Natural killer cell treated with Interleukin-12 subunit alpha and Interleukin-12 subunit beta and Interleukin-15 and Interleukin-18, amount 100 ng/mL, for 72 hours (primary cell): ENCODE measurements around the gene PLXNA2. TPM values are rescaled to one million over a fixed set of nuclear protein-coding genes. Genes with fewer than 3 reads are reported as not detected.

Source experiments
- ATAC-seq, 2 donors: fragments of 150-1000 bp; cut with Tn5 transposase in 1 of 2; sonication (Bioruptor Pico), chemical (Tn5 transposase) in 1 of 2; 2 replicates each; pipeline ENCODE4 v1.10.0; 2021
- DNase-seq: peaks from one replicate; pipeline ENCODE4 v3.0.0; 2022; ENCODE audit warnings: low spot score
- H3K27ac Mint-ChIP-seq, 2 donors: 1 replicate in 1 of 2; 2 replicates in 1 of 2; pipeline ENCODE4 v1.8.0; 2022; ENCODE audit warnings: mixed read lengths in 2 of 2, mild to moderate bottlenecking in 1 of 2, moderate library complexity in 1 of 2
- H3K27me3 Mint-ChIP-seq, 2 donors: 1 replicate in 1 of 2; 2 replicates in 1 of 2; pipeline ENCODE4 v1.8.0; 2022; ENCODE audit warnings: mixed read lengths in 2 of 2
- H3K36me3 Mint-ChIP-seq: one replicate; pipeline ENCODE4 v1.8.0; 2022; ENCODE audit warnings: mixed read lengths
- H3K4me1 Mint-ChIP-seq, 2 donors: 1 replicate in 1 of 2; 2 replicates in 1 of 2; pipeline ENCODE4 v1.8.0; 2022; ENCODE audit warnings: low read depth in 2 of 2, mixed read lengths in 2 of 2, mild to moderate bottlenecking in 1 of 2
- H3K4me3 Mint-ChIP-seq: one replicate; pipeline ENCODE4 v1.8.0; 2022; ENCODE audit warnings: mixed read lengths
- H3K9me3 Mint-ChIP-seq: 2 replicates; pipeline ENCODE4 v1.8.0; 2022; ENCODE audit warnings: mixed read lengths
- total RNA-seq, 2 donors: library from RNA; stranded (reverse); gene quantifications; one replicate each; pipeline ENCODE4 v1.2.3, GENCODE V29; 2022

Gene PLXNA2
- total RNA-seq, 2 donors from 2014 or later, result 1.1 to 1.3 TPM

DNA sequence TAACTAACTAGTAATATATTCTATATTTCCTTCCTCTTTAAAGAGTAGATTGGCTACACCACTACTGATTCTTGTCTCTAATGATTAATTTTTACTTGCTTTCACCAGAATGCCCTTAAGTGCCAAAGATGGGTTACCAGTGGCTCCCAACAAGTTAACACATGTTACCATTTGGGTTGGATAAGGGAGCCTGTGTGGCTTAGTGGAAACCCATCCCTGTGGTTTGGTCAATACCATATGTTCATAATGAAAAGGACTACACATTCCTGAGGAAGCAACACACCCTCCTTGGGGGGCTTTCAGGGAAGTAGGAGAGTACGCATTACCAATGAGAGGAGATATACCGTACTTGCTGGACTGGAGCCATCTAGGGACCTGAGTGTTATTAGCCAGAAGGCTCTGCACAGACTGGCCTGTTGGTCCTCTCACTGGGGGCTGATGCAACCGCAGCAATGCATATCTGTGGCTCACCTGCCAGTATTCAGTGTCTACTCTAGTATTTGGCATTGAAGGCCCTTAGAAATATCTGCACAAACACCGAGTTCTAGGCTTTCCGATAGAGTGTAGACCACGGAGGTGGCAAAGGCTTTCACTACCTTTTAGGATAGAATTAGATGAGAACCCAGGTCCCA is 29.3 kb upstream of the PLXNA2 start:
- ATAC-seq (no peak), DNase-seq (no peak)
- Mint-ChIP-seq H3K36me3 (no peaks in the 10 kb centered on the region), H3K27ac (no peak overlapping the region), H3K9me3 (no peaks in the 10 kb centered on the region), H3K27me3 (peaks cover 41 to 65% of the 10 kb centered on the region in 2 donors), H3K4me1 (no peaks in the 10 kb centered on the region), H3K4me3 (no peak overlapping the region)

DNA sequence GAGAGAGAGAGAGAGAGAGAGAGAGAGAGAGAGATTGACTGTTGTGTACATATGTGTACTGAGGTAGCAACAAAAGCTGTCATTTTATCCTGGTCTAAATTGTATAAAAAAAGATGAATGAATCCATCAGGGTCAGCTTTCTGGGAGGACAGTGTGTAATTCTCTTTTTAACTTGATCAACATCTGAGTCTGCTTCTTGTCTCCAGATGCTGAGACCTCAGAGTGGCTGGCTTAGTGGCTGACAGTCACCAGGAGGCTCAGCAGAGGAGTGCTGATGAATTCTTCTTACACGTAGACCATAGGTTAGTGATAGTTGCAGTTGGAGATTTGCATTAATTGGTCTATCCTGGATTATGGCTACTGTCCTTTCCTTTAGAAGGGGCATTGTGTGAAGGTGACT is 28.5 kb upstream of the PLXNA2 start:
- H3K27ac Mint-ChIP-seq, result no peak overlapping the region
- H3K4me1 Mint-ChIP-seq, result no peaks in the 10 kb centered on the region
- H3K4me3 Mint-ChIP-seq, result no peak overlapping the region
- no peaks in the 10 kb centered on the region for H3K9me3 Mint-ChIP-seq
- peaks cover 47 to 68% of the 10 kb centered on the region in 2 donors for H3K27me3 Mint-ChIP-seq
- ATAC-seq, result no peak
- no peak for DNase-seq
- no peaks in the 10 kb centered on the region for H3K36me3 Mint-ChIP-seq

DNA sequence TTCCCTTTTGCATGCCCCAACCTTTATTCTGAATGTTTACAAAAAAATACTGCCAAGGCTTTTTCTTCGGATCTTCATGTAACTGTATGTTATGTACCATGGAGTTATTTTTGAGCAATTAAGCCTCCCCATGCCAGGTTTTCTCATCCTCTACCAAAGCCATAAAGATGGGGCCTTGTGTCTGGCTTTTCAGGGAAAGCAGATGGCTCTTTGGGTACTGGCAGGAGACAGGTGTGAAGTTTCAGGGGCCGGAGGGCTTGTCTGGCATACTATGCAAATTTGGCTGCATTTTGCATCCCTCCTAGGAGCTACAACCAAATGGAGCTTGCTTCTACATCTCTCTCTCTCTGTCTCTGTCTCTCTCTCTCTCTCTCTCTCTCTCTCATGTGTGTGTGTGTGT is 28.1 kb upstream of the PLXNA2 start:
- Mint-ChIP-seq H3K27me3 (peaks cover 46 to 67% of the 10 kb centered on the region in 2 donors), H3K9me3 (no peaks in the 10 kb centered on the region), H3K36me3 (no peaks in the 10 kb centered on the region), H3K4me3 (no peak overlapping the region), H3K27ac (no peak overlapping the region), H3K4me1 (no peaks in the 10 kb centered on the region)
- no peak for ATAC-seq
- no peak for DNase-seq

DNA sequence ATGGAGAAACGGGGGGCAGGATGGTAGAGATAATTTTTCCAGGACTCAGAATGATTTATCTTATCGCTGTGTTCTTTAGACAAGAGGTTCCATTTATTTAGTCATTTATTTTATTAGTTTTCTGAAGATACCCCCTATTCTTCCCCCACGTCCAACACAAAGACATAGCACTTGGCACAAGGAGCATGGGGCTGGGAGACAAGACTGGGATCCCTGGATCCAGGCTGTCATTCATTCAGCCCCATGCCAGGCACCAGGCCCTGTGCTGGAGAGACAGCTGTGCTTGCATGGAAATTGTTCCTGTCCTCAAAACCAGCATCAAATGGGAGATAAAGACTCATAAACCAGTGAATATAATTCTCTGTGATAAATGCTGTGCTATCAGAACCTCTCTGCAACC is 27.1 kb upstream of the PLXNA2 start:
- no peaks in the 10 kb centered on the region for H3K4me1 Mint-ChIP-seq
- no peaks in the 10 kb centered on the region for H3K36me3 Mint-ChIP-seq
- peaks cover 43 to 57% of the 10 kb centered on the region in 2 donors for H3K27me3 Mint-ChIP-seq
- no peak for DNase-seq
- no peak overlapping the region for H3K4me3 Mint-ChIP-seq
- no peaks in the 10 kb centered on the region for H3K9me3 Mint-ChIP-seq
- H3K27ac Mint-ChIP-seq, result no peak overlapping the region
- ATAC-seq, result no peak

DNA sequence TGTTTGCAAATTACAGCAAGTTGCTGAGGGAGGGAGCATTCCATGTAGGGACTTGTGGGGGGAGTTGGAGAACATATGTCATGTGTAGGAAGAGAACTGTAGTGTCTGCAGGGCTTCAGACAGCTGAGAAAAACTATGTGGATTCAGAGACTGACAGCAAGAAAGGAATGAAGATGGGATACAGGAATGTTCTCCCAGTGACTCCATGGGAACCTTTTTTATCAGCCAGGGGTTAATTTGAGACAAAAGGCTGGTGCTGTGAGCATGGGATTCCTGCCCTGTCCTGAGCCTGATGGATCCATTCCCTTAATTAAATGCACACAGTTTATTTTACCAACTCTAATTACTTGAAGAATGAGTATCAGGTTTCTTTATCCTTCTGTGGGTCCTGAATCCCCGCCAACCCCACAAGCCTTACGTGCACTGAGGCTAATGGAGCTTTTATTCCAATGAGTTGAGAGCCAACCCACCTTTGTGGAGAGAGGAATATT is 26.5 kb upstream of the PLXNA2 start:
- no peak overlapping the region for H3K27ac Mint-ChIP-seq
- H3K9me3 Mint-ChIP-seq, result no peaks in the 10 kb centered on the region
- peaks cover 39 to 51% of the 10 kb centered on the region in 2 donors for H3K27me3 Mint-ChIP-seq
- ATAC-seq (no peak), DNase-seq (no peak)
- no peaks in the 10 kb centered on the region for H3K36me3 Mint-ChIP-seq
- no peaks in the 10 kb centered on the region for H3K4me1 Mint-ChIP-seq
- no peak overlapping the region for H3K4me3 Mint-ChIP-seq

DNA sequence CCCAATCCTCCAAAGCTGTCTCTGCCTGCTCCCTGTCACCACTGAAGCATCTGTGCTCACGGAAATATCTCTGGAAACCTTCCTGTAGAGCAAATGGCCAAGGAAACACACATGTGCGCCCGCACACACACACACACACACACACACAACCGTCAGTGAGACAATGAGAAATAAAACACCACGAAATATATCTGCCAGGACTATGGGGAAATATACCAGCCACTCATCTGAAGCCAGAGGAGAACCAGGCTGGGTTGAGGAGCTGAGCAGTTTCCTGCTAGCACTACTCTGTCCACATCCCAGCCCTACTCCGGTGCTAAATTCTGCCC is 25.1 kb upstream of the PLXNA2 start:
- DNase-seq, result no peak
- H3K4me3 Mint-ChIP-seq, result no peak overlapping the region
- H3K4me1 Mint-ChIP-seq, result no peaks in the 10 kb centered on the region
- no peaks in the 10 kb centered on the region for H3K36me3 Mint-ChIP-seq
- no peak for ATAC-seq
- peaks cover 38 to 41% of the 10 kb centered on the region in 2 donors for H3K27me3 Mint-ChIP-seq
- no peak overlapping the region for H3K27ac Mint-ChIP-seq
- H3K9me3 Mint-ChIP-seq, result no peaks in the 10 kb centered on the region

DNA sequence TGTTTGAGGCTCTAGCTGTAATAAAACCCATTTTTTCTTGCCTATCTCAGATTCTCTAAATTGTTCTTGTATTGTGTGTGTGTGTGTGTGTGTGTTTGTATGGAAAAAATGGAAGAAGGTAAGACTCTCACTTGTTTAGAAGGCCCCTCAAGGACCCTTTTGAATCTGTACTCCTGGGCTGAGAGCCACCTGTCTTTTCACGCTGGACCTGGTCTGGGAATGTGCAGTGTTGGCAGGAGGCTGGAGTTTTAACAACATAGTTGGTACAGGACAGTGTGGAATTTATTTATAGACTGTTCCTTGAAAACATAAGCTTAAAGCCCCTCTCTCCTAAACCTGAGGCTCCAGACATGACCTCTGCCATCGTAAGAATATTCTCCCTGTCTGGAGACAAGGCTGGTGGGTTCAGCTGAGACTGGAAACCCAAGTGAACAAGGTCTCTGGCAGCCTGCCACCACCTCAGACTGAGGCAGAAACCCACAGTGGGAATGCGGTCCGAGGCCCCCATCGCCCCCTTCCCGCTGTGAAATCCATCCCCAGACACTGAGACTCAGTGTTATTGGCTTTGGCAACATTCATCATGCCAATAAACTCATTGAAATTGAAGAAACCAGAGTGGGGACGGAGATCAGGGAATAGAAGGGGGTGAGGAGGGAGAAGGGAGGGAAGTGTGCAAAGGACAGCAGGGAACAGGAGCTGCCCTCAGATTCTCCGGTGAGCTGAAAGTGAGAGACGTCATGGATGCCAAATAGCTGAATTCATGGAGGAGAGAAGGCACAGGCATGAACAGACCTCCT is 24.6 kb upstream of the PLXNA2 start:
- DNase-seq (no peak), ATAC-seq (no peak)
- H3K4me3 Mint-ChIP-seq, result no peak overlapping the region
- H3K27me3 Mint-ChIP-seq, result peaks cover 38 to 44% of the 10 kb centered on the region in 2 donors
- H3K27ac Mint-ChIP-seq, result no peak overlapping the region
- H3K4me1 Mint-ChIP-seq, result no peaks in the 10 kb centered on the region
- H3K36me3 Mint-ChIP-seq, result no peaks in the 10 kb centered on the region
- no peaks in the 10 kb centered on the region for H3K9me3 Mint-ChIP-seq

DNA sequence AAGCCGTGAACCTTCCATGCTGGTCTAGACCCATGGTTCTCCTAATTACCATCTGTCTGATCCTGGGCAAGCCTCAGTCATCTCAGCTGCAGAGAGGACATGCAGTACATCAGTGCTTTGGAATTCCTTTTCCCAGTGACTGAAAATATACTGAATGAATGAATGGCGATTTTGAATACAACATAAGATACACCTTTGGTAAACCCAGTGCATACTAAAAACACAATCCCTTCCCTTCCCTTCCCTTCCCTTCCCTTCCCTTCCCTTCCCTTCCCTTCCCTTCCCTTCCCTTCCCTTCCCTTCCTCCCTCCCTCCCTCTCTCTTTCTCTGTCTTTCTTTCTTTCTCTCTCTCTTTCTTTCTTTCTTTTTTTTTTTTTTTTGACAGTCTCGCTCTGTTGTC is 21.3 kb upstream of the PLXNA2 start:
- H3K36me3 Mint-ChIP-seq, result no peaks in the 10 kb centered on the region
- no peak overlapping the region for H3K27ac Mint-ChIP-seq
- no peaks in the 10 kb centered on the region for H3K4me1 Mint-ChIP-seq
- peaks cover 44 to 58% of the 10 kb centered on the region in 2 donors for H3K27me3 Mint-ChIP-seq
- no peak overlapping the region for H3K4me3 Mint-ChIP-seq
- no peaks in the 10 kb centered on the region for H3K9me3 Mint-ChIP-seq
- no peak for DNase-seq
- no peak for ATAC-seq

DNA sequence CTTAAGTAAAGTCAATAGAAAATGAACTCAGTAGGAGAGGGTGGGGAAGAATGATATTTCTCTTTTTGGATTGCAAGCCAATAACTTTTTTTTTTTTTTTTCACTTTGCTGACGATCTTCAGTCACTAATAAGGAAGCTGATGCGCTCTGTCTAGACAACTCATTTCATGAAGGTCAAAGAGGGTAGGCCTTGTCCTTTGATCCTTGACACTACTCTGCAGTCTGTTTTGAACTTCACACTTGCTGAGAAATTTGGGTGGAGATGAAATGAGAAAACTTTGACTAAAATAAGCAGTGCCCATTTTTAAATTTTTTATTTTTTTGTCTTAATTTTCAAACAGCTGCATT is 20.9 kb upstream of the PLXNA2 start:
- Mint-ChIP-seq H3K27ac (no peak overlapping the region), H3K27me3 (peaks cover 45 to 54% of the 10 kb centered on the region in 2 donors), H3K36me3 (no peaks in the 10 kb centered on the region), H3K9me3 (no peaks in the 10 kb centered on the region), H3K4me1 (no peaks in the 10 kb centered on the region), H3K4me3 (no peak overlapping the region)
- ATAC-seq (no peak), DNase-seq (no peak)

DNA sequence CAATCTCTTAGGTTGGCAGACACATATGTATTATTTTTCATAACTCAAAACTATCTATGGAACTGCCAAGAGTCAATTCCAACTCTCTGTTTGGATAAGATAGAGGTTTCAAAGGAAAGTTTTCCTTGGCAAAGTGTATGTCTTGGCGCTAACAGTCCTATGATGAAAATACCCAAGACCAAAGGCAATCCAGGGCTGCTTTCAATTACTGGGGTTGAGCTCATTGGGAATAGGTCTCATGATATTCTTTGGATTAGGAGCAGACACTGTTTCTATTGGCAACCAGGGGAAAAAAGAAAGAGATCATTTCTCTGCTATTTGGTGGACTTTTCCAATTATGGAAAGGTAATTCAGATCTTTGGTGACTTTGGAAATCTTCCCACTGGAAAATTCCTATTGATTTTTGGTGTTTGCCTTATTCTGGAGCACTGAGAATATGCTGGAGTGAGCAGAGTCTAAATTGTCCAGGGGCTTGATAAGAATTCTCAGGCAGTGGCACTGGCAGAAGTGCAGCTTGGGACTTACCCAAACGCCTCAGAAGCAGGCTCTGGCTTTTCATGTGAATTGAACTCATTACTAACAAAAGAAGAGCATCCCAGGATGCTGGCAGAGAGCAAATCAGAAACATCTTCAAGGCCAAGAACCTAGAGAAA is 20.4 kb upstream of the PLXNA2 start:
- H3K9me3 Mint-ChIP-seq, result no peaks in the 10 kb centered on the region
- H3K4me1 Mint-ChIP-seq, result no peaks in the 10 kb centered on the region
- no peak overlapping the region for H3K27ac Mint-ChIP-seq
- H3K27me3 Mint-ChIP-seq, result peaks cover 42 to 52% of the 10 kb centered on the region in 2 donors
- ATAC-seq (no peak), DNase-seq (no peak)
- no peak overlapping the region for H3K4me3 Mint-ChIP-seq
- no peaks in the 10 kb centered on the region for H3K36me3 Mint-ChIP-seq

DNA sequence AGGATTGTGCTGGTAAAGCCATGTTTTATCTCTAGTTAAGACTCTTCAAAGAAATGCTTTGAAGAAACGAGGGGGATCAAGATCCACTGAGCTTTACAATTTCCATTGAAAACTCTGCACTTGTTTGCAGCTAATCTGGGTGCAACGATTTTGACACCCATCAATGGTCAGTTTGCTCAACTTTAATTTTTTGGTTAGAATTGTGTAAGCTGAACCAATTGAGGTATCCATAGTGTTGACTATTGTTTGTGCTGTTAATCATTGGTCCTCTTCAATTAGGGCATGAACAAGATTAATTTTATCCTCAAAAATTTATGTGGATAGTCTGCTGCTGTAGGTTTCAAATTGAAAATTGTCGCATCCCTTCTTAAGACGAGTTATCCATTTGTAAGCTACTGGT is 17.7 kb upstream of the PLXNA2 start:
- H3K4me1 Mint-ChIP-seq, result no peaks in the 10 kb centered on the region
- no peak overlapping the region for H3K4me3 Mint-ChIP-seq
- H3K9me3 Mint-ChIP-seq, result no peaks in the 10 kb centered on the region
- no peaks in the 10 kb centered on the region for H3K36me3 Mint-ChIP-seq
- H3K27ac Mint-ChIP-seq, result no peak overlapping the region
- ATAC-seq (no peak), DNase-seq (no peak)
- peaks cover 39 to 45% of the 10 kb centered on the region in 2 donors for H3K27me3 Mint-ChIP-seq

DNA sequence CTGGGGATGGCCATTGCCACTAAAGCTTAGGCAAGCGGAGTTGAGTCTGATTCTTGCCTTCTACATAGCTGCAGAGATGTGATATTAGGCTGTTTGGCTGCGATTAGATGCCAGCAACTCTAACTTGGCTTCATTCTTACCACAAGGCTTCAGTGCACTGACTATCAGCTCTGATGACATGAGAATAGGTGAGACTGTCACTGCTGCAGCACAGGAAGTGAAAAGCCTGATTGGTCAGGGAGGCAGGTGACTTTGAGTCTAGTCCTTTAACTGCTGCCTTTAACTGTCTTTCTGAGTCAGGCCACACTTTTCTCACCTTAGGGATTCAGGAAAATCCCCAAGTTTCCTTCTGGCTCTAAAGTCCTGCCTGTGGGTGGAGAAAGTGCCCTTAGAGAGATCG is 14.1 kb upstream of the PLXNA2 start:
- Mint-ChIP-seq H3K27me3 (peaks cover 46 to 48% of the 10 kb centered on the region in 2 donors), H3K4me1 (no peaks in the 10 kb centered on the region), H3K4me3 (no peak overlapping the region), H3K27ac (no peak overlapping the region), H3K36me3 (no peaks in the 10 kb centered on the region), H3K9me3 (no peaks in the 10 kb centered on the region)
- DNase-seq (no peak), ATAC-seq (no peak)

DNA sequence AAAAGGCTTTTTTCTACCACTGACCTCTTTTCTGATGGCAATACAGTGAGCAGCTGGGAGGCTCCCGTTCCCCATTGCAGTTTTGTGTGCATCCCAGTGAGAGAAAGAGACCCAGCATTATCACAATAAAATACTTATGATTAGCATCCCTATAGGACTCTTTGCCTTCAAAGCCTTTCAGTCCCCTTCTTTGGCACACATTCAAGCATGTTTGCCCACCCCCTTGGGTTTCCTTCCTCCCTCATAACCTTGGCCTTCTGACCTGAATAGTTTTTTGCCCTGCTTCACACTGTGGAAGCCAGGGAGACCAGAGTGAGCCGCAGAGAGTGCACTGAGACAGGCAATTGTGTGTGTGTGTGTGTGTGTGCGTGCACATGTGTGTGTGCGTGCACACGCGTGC is 13.2 kb upstream of the PLXNA2 start:
- Mint-ChIP-seq H3K4me3 (no peak overlapping the region), H3K27me3 (peaks cover 47 to 50% of the 10 kb centered on the region in 2 donors), H3K4me1 (no peaks in the 10 kb centered on the region), H3K36me3 (no peaks in the 10 kb centered on the region), H3K9me3 (no peaks in the 10 kb centered on the region), H3K27ac (no peak overlapping the region)
- DNase-seq, result no peak
- no peak for ATAC-seq

DNA sequence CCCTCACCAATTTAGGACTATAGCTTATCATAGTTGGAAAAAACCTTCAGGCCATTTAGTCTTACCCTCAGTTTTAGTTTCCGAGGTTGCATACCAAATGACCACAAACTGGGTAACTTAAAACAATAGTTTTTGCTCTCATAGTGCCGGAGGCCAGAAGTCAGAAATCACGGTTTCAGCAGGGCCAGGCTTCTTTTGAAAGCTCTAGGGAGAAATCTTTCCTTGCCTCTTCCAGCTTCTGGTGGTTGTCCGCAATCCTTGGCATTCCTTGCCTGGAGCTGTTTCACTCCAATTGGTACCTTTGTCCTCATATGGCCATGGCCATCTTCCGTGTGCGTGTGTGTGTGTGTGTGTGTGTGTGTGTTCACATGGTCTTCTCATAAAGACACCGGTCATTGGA is 12.4 kb upstream of the PLXNA2 start:
- Mint-ChIP-seq H3K9me3 (no peaks in the 10 kb centered on the region), H3K27me3 (peaks cover 45 to 48% of the 10 kb centered on the region in 2 donors), H3K36me3 (no peaks in the 10 kb centered on the region), H3K4me3 (no peak overlapping the region), H3K27ac (no peak overlapping the region), H3K4me1 (no peaks in the 10 kb centered on the region)
- ATAC-seq (no peak), DNase-seq (no peak)
